IgD-negative memory B cell (primary cell): ENCODE data around the gene RAC2. TPM values are rescaled to one million over a fixed set of nuclear protein-coding genes. Genes with fewer than 3 reads are reported as not detected.
A peak's percentile ranks its signal among the peaks of the same experiment; 100 is the strongest.

Source experiments
- H3K27ac Mint-ChIP-seq, 3 donors: one replicate each; pipeline ENCODE4 v1.8.0; 2020 to 2022; ENCODE audit warnings: mild to moderate bottlenecking in 3 of 3, mixed read lengths in 3 of 3, moderate library complexity in 1 of 3
- H3K27me3 Mint-ChIP-seq: one replicate; pipeline ENCODE4 v1.8.0; 2021; ENCODE audit warnings: mixed read lengths
- H3K36me3 Mint-ChIP-seq: one replicate; pipeline ENCODE4 v1.8.0; 2020; ENCODE audit warnings: mild to moderate bottlenecking, mixed read lengths
- H3K4me1 Mint-ChIP-seq, 3 donors: one replicate each; pipeline ENCODE4 v1.8.0; 2020 to 2022; ENCODE audit warnings: mixed read lengths in 3 of 3, mild to moderate bottlenecking in 1 of 3
- H3K4me3 Mint-ChIP-seq, 4 donors: one replicate each; pipeline ENCODE4 v1.8.0; 2020 to 2022; ENCODE audit warnings: mild to moderate bottlenecking in 4 of 4, mixed read lengths in 4 of 4, moderate library complexity in 3 of 4
- H3K9me3 Mint-ChIP-seq, 3 donors: one replicate each; pipeline ENCODE4 v1.8.0; 2020 to 2021; ENCODE audit warnings: mixed read lengths in 3 of 3, mild to moderate bottlenecking in 1 of 3
- polyA plus RNA-seq: library from polyadenylated mRNA; unstranded; fragments of 300-500 nt; fragmentation: Illumina TruSeq; gene quantifications from one replicate; pipeline ENCODE4 v1.2.3, GENCODE V29; 2021

The RAC2 gene
- polyA plus RNA-seq, 1 donor from 2014 or later: 1,067 TPM

GRCh38 chr22:37281646-37282384 is 37.7 kb upstream of the RAC2 start:
- no peaks in the 10 kb centered on the region for H3K9me3 Mint-ChIP-seq
- no peaks in the 10 kb centered on the region for H3K27me3 Mint-ChIP-seq
- H3K36me3 Mint-ChIP-seq: peaks cover 2% of the 10 kb centered on the region
- peak overlapping the region; percentile 78 to 98 (median 91) for H3K27ac Mint-ChIP-seq
- H3K4me3 Mint-ChIP-seq: peak overlapping the region; percentile 94 to 100 (median 98)
- peaks cover 28 to 44% (median 33%) of the 10 kb centered on the region in 3 donors for H3K4me1 Mint-ChIP-seq

- H3K4me3 Mint-ChIP-seq: peak overlapping the region in 1 of 4 donors; percentile 94
- no peaks in the 10 kb centered on the region for H3K27me3 Mint-ChIP-seq
- peaks cover 29 to 39% (median 29%) of the 10 kb centered on the region in 3 donors for H3K4me1 Mint-ChIP-seq
- peak overlapping the region in 2 of 3 donors; percentile 78 to 91 for H3K27ac Mint-ChIP-seq
- H3K36me3 Mint-ChIP-seq: peaks cover 2% of the 10 kb centered on the region
- no peaks in the 10 kb centered on the region for H3K9me3 Mint-ChIP-seq
These were observed 37.1 kb upstream of the RAC2 start for GRCh38 chr22:37281195-37281594.

- H3K27ac Mint-ChIP-seq: peak overlapping the region in 2 of 3 donors; percentile 50 to 91
- H3K9me3 Mint-ChIP-seq: no peaks in the 10 kb centered on the region
- H3K4me1 Mint-ChIP-seq: peaks cover 32 to 35% (median 33%) of the 10 kb centered on the region in 3 donors
- peak overlapping the region in 2 of 4 donors; percentile 22 to 94 for H3K4me3 Mint-ChIP-seq
- H3K27me3 Mint-ChIP-seq: no peaks in the 10 kb centered on the region
- peaks cover 2% of the 10 kb centered on the region for H3K36me3 Mint-ChIP-seq
These were observed 36.6 kb upstream of the RAC2 start for GRCh38 chr22:37280718-37281117.

GRCh38 chr22:37279331-37280181 is 35.5 kb upstream of the RAC2 start:
- H3K27me3 Mint-ChIP-seq: no peaks in the 10 kb centered on the region
- no peaks in the 10 kb centered on the region for H3K9me3 Mint-ChIP-seq
- H3K4me1 Mint-ChIP-seq: peaks cover 37 to 39% (median 37%) of the 10 kb centered on the region in 3 donors
- peak overlapping the region in 3 of 4 donors; percentile 17 to 82 (median 44) for H3K4me3 Mint-ChIP-seq
- peak overlapping the region; percentile 24 to 78 (median 74) for H3K27ac Mint-ChIP-seq
- H3K36me3 Mint-ChIP-seq: peaks cover 2% of the 10 kb centered on the region

GRCh38 chr22:37278261-37278660 is 34.2 kb upstream of the RAC2 start:
- Mint-ChIP-seq H3K27ac (no peak overlapping the region), H3K4me3 (no peak overlapping the region), H3K36me3 (peaks cover 2% of the 10 kb centered on the region), H3K9me3 (no peaks in the 10 kb centered on the region), H3K27me3 (no peaks in the 10 kb centered on the region), H3K4me1 (peaks cover 37 to 38% (median 37%) of the 10 kb centered on the region in 3 donors)

GRCh38 chr22:37277384-37277783 is 33.3 kb upstream of the RAC2 start:
- Mint-ChIP-seq H3K27ac (no peak overlapping the region), H3K36me3 (no peaks in the 10 kb centered on the region), H3K9me3 (no peaks in the 10 kb centered on the region), H3K27me3 (no peaks in the 10 kb centered on the region), H3K4me1 (peaks cover 35 to 39% (median 37%) of the 10 kb centered on the region in 3 donors), H3K4me3 (no peak overlapping the region)

- no peak overlapping the region for H3K4me3 Mint-ChIP-seq
- no peaks in the 10 kb centered on the region for H3K9me3 Mint-ChIP-seq
- H3K27ac Mint-ChIP-seq: peak overlapping the region in 1 of 3 donors; percentile 72
- no peaks in the 10 kb centered on the region for H3K36me3 Mint-ChIP-seq
- H3K4me1 Mint-ChIP-seq: peaks cover 31 to 34% (median 32%) of the 10 kb centered on the region in 3 donors
- H3K27me3 Mint-ChIP-seq: no peaks in the 10 kb centered on the region
These were observed 32.7 kb upstream of the RAC2 start for GRCh38 chr22:37276776-37277175.

- Mint-ChIP-seq H3K36me3 (no peaks in the 10 kb centered on the region), H3K4me3 (no peak overlapping the region), H3K27me3 (no peaks in the 10 kb centered on the region), H3K27ac (no peak overlapping the region), H3K9me3 (no peaks in the 10 kb centered on the region), H3K4me1 (peaks cover 27 to 29% (median 28%) of the 10 kb centered on the region in 3 donors)
These were observed 31.6 kb upstream of the RAC2 start for GRCh38 chr22:37275622-37276021.

- peaks cover 29 to 33% (median 32%) of the 10 kb centered on the region in 3 donors for H3K4me1 Mint-ChIP-seq
These were observed 31.1 kb upstream of the RAC2 start for GRCh38 chr22:37275134-37275533.

GRCh38 chr22:37274380-37274862 is 30.4 kb upstream of the RAC2 start:
- Mint-ChIP-seq H3K4me3 (peak overlapping the region in 3 of 4 donors; percentile 18 to 75 (median 67)), H3K27ac (peak overlapping the region in 2 of 3 donors; percentile 73 to 95), H3K36me3 (no peaks in the 10 kb centered on the region), H3K4me1 (peaks cover 32 to 35% (median 33%) of the 10 kb centered on the region in 3 donors), H3K9me3 (no peaks in the 10 kb centered on the region), H3K27me3 (no peaks in the 10 kb centered on the region)

More at GRCh38 chr22:37275134-37275533, 31.1 kb upstream of the RAC2 start:
- Mint-ChIP-seq H3K9me3 (no peaks in the 10 kb centered on the region), H3K36me3 (no peaks in the 10 kb centered on the region), H3K4me3 (peak overlapping the region in 2 of 4 donors; percentile 18 to 67), H3K27ac (peak overlapping the region in 2 of 3 donors; percentile 73 to 95), H3K27me3 (no peaks in the 10 kb centered on the region)

- Mint-ChIP-seq H3K27me3 (no peaks in the 10 kb centered on the region), H3K4me3 (peak overlapping the region in 1 of 4 donors; percentile 32), H3K36me3 (no peaks in the 10 kb centered on the region), H3K9me3 (no peaks in the 10 kb centered on the region), H3K4me1 (peaks cover 30 to 34% (median 31%) of the 10 kb centered on the region in 3 donors), H3K27ac (no peak overlapping the region)
These were observed 29.8 kb upstream of the RAC2 start for GRCh38 chr22:37273846-37274225.

- H3K27ac Mint-ChIP-seq: peak overlapping the region in 1 of 3 donors; percentile 39
- no peaks in the 10 kb centered on the region for H3K27me3 Mint-ChIP-seq
- H3K4me1 Mint-ChIP-seq: peaks cover 26 to 34% (median 27%) of the 10 kb centered on the region in 3 donors
- no peaks in the 10 kb centered on the region for H3K36me3 Mint-ChIP-seq
- H3K4me3 Mint-ChIP-seq: peak overlapping the region in 1 of 4 donors; percentile 32
- H3K9me3 Mint-ChIP-seq: no peaks in the 10 kb centered on the region
These were observed 29.2 kb upstream of the RAC2 start for GRCh38 chr22:37273126-37273845.

GRCh38 chr22:37270928-37271650 is 27.0 kb upstream of the RAC2 start:
- Mint-ChIP-seq H3K27ac (no peak overlapping the region), H3K4me1 (peaks cover 31 to 46% (median 34%) of the 10 kb centered on the region in 3 donors), H3K27me3 (no peaks in the 10 kb centered on the region), H3K36me3 (no peaks in the 10 kb centered on the region), H3K9me3 (no peaks in the 10 kb centered on the region), H3K4me3 (no peak overlapping the region)
